Upper lobe of right lung (tissue), 1 donor: Measurements from ENCODE around the gene SSC4D. TPM values are rescaled to one million over a fixed set of nuclear protein-coding genes. Genes with fewer than 3 reads are reported as not detected.
"Not testable (repeated sequence)": the region's sequence is repeated elsewhere in the genome, so short reads cannot be mapped to it uniquely, and the experiment has no call there.

Source experiments
- ATAC-seq: fragments of 200-7000 bp; cut with Tn5 transposase; one replicate; pipeline ENCODE4 v1.9.1; 2020; ENCODE audit warnings: mild to moderate bottlenecking, moderate library complexity
- DNase-seq: peaks from one replicate; pipeline ENCODE4 v3.0.0-alpha.2; 2020
- H3K27ac ChIP-seq: fragments of 200-600 bp; one replicate; pipeline ENCODE4 v1.8.0; 2022
- H3K27me3 ChIP-seq: fragments of 200-600 bp; one replicate; pipeline ENCODE4 v1.8.0; 2022; ENCODE audit warnings: mild to moderate bottlenecking
- H3K36me3 ChIP-seq: fragments of 200-600 bp; one replicate; pipeline ENCODE4 v1.8.0; 2022
- H3K4me1 ChIP-seq: fragments of 200-600 bp; one replicate; pipeline ENCODE4 v1.8.0; 2022
- H3K4me3 ChIP-seq: fragments of 200-600 bp; one replicate; pipeline ENCODE4 v1.8.0; 2022; ENCODE audit warnings: mild to moderate bottlenecking
- H3K9me3 ChIP-seq: fragments of 200-600 bp; one replicate; pipeline ENCODE4 v1.8.0; 2022
- CTCF ChIP-seq: fragments of 200-600 bp; IDR thresholded peaks from one replicate; pipeline ENCODE4 v1.8.0; 2022; ENCODE audit warnings: antibody characterized with exemption
- intact Hi-C: fragments of 100-400 bp; cut with DNase I; formaldehyde crosslinking; loops from one replicate; pipeline ENCODE4 v1.11.0; 2022
- long read RNA-seq: library from polyadenylated mRNA; unstranded; transcript quantifications from one replicate; pipeline ENCODE4 v2.0.0, GENCODE V29; 2021
- total RNA-seq: library from RNA; stranded (reverse); fragmentation: NEBNext Ultra II Directional; extraction: Animal tissue kit (Norgen Biotek cat#: 25700); gene quantifications from one replicate; pipeline ENCODE4 v1.2.1, GENCODE V29; 2021
- donor health status: DM: no; HTN: yes; CAD: no; lungs with severe emphysema.

The SSC4D gene
- total RNA-seq = 1.1 TPM
- long read RNA-seq = 0 reads

DNA sequence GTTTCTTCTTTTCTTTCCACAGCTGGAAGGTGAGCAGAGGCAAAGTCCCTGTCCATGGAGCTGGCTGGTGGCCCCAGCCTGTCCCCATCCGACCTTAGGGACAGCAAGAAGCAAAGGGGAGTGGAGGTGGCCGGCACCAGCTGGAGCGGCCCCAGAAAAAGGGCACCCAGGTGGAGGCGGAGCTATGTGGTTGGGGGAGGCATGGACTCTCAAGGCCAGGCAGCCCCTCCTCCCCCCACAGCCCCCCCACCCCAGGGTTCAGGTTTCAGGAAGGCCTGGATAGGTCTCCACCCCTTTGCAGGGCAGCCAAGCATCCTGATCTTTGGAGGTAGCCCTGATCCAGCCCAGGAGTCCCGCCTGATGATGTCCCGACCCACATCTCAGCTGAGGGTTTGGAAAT is at the start of gene SSC4D:
Gene SSC4D (minus strand): TSS at position 161 of the 400 bp plus-strand sequence. CDS start 5,258 bp downstream, outside the sequence.
- no peak for ATAC-seq
- DNase-seq = no peak
- intact Hi-C loops = no loop called here
- no peaks in the 10 kb centered on the region for H3K9me3 ChIP-seq
- H3K4me3 ChIP-seq = no peak within 1 kb of the TSS
- H3K4me1 ChIP-seq = no peaks in the 10 kb centered on the region
- H3K27me3 ChIP-seq = no peaks in the 10 kb centered on the region
- H3K36me3 ChIP-seq = no peaks in the 10 kb centered on the region
- no peak within 1 kb of the TSS for H3K27ac ChIP-seq
- no peak for TF ChIP-seq CTCF

DNA sequence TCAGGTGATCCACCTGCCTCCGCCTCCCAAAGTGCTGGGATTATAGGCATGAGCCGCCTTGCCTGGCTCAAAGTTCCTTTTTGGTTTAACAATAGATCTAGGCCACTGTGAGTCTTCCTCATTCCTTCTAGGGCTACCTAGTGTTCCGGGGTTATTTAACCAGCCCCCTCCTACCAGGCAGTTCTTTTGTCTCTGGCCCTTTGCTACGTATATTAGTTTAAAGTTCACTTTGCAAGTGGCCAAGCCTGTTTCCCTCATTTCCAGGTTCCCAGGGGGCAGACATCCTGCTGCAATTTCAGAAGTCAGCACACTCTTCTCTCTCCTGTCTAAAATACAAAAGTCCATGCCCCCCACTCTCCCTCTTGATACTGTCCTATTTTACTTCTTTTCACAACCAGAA is 49.0 kb upstream of the SSC4D start:
- H3K4me3 ChIP-seq, ATAC-seq, H3K27me3 ChIP-seq, intact Hi-C loops, H3K36me3 ChIP-seq, H3K9me3 ChIP-seq, DNase-seq, H3K27ac ChIP-seq, H3K4me1 ChIP-seq: not testable (repeated sequence)

- DNase-seq, H3K9me3 ChIP-seq, H3K36me3 ChIP-seq, ATAC-seq, H3K4me3 ChIP-seq, H3K4me1 ChIP-seq, H3K27me3 ChIP-seq, H3K27ac ChIP-seq, intact Hi-C loops: not testable (repeated sequence)
These were observed 47.5 kb upstream of the SSC4D start for GRCh38 chr7:76457017-76457416.

DNA sequence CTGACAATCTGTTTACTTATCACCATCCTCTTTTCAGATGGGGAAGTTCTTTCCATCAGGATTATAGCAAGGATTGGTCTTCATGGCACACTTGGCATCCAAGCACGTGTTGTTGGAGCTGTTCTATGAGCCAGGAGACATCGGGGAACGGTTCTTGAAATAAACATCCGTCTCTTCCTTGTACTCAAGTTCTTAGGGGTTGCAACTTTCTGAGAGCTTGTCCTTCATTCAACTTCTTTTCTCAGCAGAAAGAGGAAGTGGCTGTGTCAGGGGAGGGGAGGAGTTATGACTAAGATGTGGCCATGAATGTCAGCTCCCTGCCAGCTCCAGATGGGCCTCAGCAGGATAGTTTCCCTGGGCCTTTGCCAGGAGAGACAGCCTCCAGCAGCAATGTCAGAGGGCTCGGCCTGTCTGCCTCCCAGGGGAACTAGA is 36.1 kb upstream of the SSC4D start:
- DNase-seq, intact Hi-C loops, H3K4me1 ChIP-seq, H3K27me3 ChIP-seq, H3K9me3 ChIP-seq, H3K36me3 ChIP-seq, H3K27ac ChIP-seq, H3K4me3 ChIP-seq: not testable (repeated sequence)
- ATAC-seq = peak; percentile 94

GRCh38 chr7:76443846-76444245 is 34.3 kb upstream of the SSC4D start:
- H3K9me3 ChIP-seq, DNase-seq, H3K4me1 ChIP-seq, H3K4me3 ChIP-seq, H3K27me3 ChIP-seq, H3K36me3 ChIP-seq, H3K27ac ChIP-seq, intact Hi-C loops: not testable (repeated sequence)
- ATAC-seq = peak; percentile 38

GRCh38 chr7:76442664-76443446 is 33.4 kb upstream of the SSC4D start:
- intact Hi-C loops, H3K4me1 ChIP-seq, DNase-seq: not testable (repeated sequence)

DNA sequence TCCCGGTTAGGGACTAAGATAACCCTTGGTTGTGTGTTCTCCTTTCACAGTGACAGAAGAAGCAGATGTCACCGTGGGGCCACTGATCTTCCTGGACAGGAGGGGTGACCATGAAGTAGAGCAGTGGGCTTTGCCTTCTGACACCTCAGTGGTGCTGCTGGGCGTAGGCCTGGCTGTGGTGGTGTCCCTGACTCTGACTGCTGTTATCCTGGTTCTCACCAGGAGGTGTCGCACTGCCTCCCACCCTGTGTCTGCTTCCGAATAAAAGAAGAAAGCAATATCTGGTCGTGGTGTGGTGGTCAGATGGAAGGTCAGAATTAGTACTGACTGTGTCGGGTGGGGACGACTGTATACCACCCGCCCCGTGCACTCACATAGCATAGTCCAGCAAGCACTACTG is 32.3 kb upstream of the SSC4D start:
- intact Hi-C loops, H3K4me3 ChIP-seq, DNase-seq, H3K27ac ChIP-seq, H3K9me3 ChIP-seq, H3K27me3 ChIP-seq, H3K4me1 ChIP-seq, H3K36me3 ChIP-seq: not testable (repeated sequence)
- ATAC-seq = peak; percentile 75

More at GRCh38 chr7:76442664-76443446, 33.4 kb upstream of the SSC4D start:
- not testable (repeated sequence) for H3K27ac ChIP-seq, ATAC-seq, H3K9me3 ChIP-seq, H3K4me3 ChIP-seq, H3K36me3 ChIP-seq, H3K27me3 ChIP-seq

DNA sequence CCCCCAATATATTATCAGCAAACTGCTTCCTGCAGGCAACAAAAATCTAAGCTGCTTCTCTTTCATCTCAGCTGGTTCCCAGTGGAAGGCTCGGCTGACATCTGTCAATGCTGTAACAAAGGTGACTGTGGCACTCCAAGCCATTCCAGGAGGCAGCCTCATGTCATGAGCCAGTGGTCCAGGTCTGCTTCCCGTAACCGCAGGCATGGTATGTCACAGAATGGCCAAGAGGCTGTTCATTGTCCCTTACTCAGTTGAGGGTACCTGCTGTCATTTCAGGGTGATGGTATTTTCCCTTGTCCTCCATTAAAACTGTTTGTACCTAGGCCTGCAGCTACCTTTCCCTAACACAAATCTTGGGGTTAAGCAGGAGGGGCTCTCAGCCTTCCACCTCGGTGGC is 30.9 kb upstream of the SSC4D start:
- H3K27ac ChIP-seq, ATAC-seq, intact Hi-C loops, H3K4me3 ChIP-seq, H3K36me3 ChIP-seq, H3K27me3 ChIP-seq, H3K4me1 ChIP-seq, DNase-seq, H3K9me3 ChIP-seq: not testable (repeated sequence)

DNA sequence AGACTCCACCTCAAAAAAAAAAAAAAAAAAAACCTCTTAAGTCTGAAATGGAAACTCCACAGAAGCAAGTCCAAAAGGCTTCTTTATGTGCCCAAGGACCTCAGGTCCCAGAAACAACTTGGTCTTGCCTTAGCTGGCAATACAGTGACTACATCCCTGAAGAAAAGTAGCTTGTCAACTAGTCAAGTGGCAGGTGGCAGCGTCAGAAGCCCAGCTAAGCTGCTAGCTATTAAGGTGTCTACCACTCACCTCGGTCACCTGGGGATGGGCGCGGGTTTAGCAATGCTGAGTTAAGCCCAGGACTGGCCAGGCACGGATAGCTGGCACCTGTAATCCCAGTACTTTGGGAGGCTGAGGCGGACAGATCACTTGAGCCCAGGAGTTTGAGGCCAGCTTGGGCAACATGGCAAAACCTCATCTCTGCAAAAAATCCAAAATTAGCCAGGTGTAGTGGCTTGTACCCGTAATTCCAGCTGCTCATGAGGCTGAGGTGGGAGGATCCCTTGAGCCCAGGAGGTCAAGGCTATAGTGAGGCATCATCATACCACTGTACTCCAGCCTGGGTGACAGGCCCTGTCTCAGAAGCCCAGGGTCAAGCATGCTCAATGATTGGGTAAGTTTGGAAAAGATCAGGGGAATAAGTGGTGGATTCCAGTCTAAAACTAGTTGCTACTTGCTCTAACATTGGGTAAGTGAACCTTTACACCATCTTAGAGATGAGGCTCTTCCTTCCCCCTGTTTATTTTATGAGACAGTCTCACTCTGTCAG is 29.8 kb upstream of the SSC4D start:
- ATAC-seq, H3K4me1 ChIP-seq, H3K9me3 ChIP-seq, H3K27ac ChIP-seq, intact Hi-C loops, H3K27me3 ChIP-seq, H3K36me3 ChIP-seq, DNase-seq, H3K4me3 ChIP-seq: not testable (repeated sequence)
